ENCODE measurements around the gene ZNF497.
A peak's percentile ranks its signal among the peaks of the same experiment; 100 is the strongest.
"Not testable (repeated sequence)": the region's sequence is repeated elsewhere in the genome, so short reads cannot be mapped to it uniquely, and the experiment has no call there.

The ZNF497 gene

DNA sequence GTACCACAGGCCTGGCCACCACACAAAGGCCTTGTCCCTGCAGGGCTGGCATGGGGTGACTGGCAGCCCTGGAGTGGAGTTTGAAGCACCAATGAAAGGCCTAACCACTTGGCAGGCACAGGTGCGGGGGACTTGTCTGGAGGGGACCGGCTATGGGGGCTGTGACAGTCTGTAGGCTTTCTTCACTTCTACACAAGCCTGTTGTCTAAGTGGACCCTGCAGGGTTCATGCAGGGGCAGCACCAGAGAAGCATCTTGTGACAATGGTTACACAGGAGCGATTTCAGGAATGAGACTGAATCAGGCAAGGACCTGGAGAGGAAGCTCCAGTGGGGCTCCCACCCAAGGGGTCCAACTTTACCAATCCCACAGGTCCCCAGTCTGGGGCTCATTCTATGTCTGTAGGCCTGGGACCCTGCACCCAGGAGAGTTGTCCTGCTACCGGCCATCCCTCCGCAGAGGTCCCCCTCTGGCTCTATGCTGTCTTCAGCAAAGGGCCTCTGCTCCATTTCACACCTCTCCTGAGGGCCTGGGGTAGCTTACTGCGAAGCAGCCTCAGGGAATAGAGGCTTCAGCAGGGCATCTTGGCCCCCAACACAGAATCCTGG is 20.5 kb upstream of the ZNF497 start:
- DNase-seq (ENCODE audit: low read depth in 2 of 2): no peak
- no peak for TF ChIP-seq CTCF (IDR thresholded peaks at IDR 0.05; ENCODE audit: low read depth, low read length)
- no peak overlapping the region for H3K4me3 ChIP-seq (replicated peaks in 1 of 2; ENCODE audit: low read depth in 2 of 2, low read length in 2 of 2)

GRCh38 chr19:58381460-58382212 is 19.1 kb upstream of the ZNF497 start:
- TF ChIP-seq CTCF (IDR thresholded peaks at IDR 0.05; ENCODE audit: low read depth, low read length): no peak
- DNase-seq (ENCODE audit: low read depth in 2 of 2): no peak
- H3K4me3 ChIP-seq (replicated peaks in 1 of 2; ENCODE audit: low read depth in 2 of 2, low read length in 2 of 2): peak overlapping the region; percentile 58 to 77

DNA sequence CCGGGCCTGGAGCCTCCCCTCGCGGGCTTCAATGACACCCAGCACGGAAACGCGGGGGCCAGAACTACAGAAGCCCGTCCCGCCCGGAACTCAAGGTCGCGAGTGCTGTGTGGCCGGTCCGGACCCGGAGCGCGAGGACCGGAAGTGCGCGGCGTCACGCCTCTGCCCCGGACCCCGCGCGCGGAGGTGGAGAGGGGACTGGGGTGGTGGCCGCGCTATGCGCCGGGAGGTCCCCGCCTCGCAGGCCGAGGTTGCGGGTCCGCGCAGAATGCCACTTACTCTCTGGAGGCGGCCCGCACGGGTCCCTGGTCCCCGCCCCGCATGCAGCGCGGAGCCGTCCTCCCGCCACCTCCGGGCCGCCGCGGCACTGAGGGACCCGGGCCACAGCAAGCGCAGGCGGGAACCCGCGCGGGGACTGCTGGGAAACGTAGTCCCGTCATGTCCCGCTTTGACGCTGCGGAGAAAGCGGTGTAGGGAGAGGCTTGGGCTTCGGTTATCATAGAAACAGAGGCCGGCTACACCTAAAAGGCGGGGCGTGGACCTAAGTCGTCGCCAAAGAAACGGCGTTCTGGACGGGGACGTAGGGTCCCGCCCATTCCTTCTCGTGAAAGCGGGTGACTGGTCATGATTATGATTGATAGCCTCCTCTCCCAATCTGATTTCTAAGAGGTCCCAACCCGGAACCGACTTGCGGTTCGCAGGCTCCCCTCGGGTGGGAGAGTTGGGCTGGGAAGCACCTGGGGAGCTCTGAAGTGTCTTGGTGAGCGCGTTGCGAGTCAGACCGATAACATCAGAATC is 18.3 kb upstream of the ZNF497 start, which contains the start of gene ZNF837:
ZNF837 (minus strand) TSS at position 369 of the 798 bp plus-strand sequence. CDS start 11,698 bp downstream, outside the sequence.
- H3K4me3 ChIP-seq (replicated peaks in 1 of 2; ENCODE audit: low read depth in 2 of 2, low read length in 2 of 2): peak within 1 kb of the TSS; percentile 58 to 77
- peak; percentile 100 for DNase-seq (ENCODE audit: low read depth in 2 of 2)
- no peak for TF ChIP-seq CTCF (IDR thresholded peaks at IDR 0.05; ENCODE audit: low read depth, low read length)

- DNase-seq (ENCODE audit: low read depth in 2 of 2): no peak
- peak overlapping the region; percentile 58 to 77 for H3K4me3 ChIP-seq (replicated peaks in 1 of 2; ENCODE audit: low read depth in 2 of 2, low read length in 2 of 2)
- no peak for TF ChIP-seq CTCF (IDR thresholded peaks at IDR 0.05; ENCODE audit: low read depth, low read length)
Observed at GRCh38 chr19:58380037-58380661, 17.6 kb upstream of the ZNF497 start.

DNA sequence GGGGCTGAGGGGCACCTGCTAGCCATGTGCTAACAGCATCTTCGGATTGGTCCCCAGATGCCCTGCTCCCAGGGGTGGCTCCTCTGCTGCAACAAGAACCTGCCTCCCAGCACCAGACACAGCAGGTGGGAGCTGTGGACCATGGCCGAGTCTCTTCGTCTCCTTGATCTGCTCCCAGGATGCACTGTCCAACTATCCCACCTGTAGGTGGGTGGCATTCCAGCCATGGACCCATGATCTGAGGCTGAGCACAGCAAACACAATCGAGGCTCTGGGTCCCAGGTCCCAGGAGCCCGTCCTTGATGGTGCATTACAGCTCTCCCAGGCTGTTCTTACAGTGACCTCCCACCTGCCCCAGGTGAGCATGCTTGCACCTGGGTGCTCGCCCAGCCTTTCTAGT is 16.7 kb upstream of the ZNF497 start:
- TF ChIP-seq CTCF (IDR thresholded peaks at IDR 0.05; ENCODE audit: low read depth, low read length): no peak
- DNase-seq (ENCODE audit: low read depth in 2 of 2): no peak

GRCh38 chr19:58376724-58377123 is 14.2 kb upstream of the ZNF497 start:
- not testable (repeated sequence) for DNase-seq (ENCODE audit: low read depth in 2 of 2); H3K4me3 ChIP-seq (replicated peaks in 1 of 2; ENCODE audit: low read depth in 2 of 2, low read length in 2 of 2)

More for the DNA sequence above, 16.7 kb upstream of the ZNF497 start:
- H3K4me3 ChIP-seq (replicated peaks in 1 of 2; ENCODE audit: low read depth in 2 of 2, low read length in 2 of 2): no peak overlapping the region
